OCI-LY7 (cell line): ENCODE results near the gene GBE1.

Source experiments
- EZH2phosphoT487 ChIP-seq: fragments of 200-600 bp; sonication (generic); IDR thresholded peaks from 2 replicates; pipeline ENCODE4 v1.6.1; 2018; ENCODE audit warnings: low read depth, borderline replicate concordance, mild to moderate bottlenecking, mixed run types, antibody characterized with exemption, low read length, moderate library complexity, mixed read lengths
- TF ChIP-seq, protein P1 (sequence below): fragments of 200-600 bp; sonication (generic); conservative IDR thresholded peaks from 2 replicates; pipeline ENCODE4 v1.5.1; 2014; ENCODE audit warnings: mild to moderate bottlenecking, antibody characterized with exemption, low read length, moderate library complexity, mixed read lengths

DNA sequence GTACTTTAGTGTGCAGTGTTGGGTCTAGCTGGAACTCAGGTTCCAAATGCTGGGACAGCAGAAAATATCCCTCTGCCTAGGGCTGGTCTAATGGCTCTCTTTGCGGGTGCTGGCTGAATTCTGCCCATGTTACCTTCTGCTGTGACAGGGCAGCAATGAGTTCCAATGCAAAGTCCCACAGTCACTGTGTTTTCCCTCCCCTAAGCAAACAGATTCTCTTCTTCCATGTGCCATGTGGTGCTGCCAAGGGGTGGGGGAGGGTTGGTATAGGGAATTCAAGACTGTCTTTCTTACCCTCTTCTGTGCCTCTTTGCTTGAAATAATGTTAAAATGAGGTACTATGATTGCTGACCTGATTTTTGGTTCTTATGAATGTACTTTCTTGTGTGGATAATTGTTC lies 229.6 kb downstream of the GBE1 start:
- TF ChIP-seq, protein P1, sequence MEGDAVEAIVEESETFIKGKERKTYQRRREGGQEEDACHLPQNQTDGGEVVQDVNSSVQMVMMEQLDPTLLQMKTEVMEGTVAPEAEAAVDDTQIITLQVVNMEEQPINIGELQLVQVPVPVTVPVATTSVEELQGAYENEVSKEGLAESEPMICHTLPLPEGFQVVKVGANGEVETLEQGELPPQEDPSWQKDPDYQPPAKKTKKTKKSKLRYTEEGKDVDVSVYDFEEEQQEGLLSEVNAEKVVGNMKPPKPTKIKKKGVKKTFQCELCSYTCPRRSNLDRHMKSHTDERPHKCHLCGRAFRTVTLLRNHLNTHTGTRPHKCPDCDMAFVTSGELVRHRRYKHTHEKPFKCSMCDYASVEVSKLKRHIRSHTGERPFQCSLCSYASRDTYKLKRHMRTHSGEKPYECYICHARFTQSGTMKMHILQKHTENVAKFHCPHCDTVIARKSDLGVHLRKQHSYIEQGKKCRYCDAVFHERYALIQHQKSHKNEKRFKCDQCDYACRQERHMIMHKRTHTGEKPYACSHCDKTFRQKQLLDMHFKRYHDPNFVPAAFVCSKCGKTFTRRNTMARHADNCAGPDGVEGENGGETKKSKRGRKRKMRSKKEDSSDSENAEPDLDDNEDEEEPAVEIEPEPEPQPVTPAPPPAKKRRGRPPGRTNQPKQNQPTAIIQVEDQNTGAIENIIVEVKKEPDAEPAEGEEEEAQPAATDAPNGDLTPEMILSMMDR = no peak
- TF ChIP-seq EZH2phosphoT487 = no peak
